ENCODE measurements around the gene BUD13. TPM values are rescaled to one million over a fixed set of nuclear protein-coding genes. Genes with fewer than 3 reads are reported as not detected.

The BUD13 gene
- total and polyA plus RNA-seq, 2 of the 13 experiments (the other 11 are each of a cell fraction or from before 2014, with no cell fraction given), result 13.3 to 25.9 TPM

DNA sequence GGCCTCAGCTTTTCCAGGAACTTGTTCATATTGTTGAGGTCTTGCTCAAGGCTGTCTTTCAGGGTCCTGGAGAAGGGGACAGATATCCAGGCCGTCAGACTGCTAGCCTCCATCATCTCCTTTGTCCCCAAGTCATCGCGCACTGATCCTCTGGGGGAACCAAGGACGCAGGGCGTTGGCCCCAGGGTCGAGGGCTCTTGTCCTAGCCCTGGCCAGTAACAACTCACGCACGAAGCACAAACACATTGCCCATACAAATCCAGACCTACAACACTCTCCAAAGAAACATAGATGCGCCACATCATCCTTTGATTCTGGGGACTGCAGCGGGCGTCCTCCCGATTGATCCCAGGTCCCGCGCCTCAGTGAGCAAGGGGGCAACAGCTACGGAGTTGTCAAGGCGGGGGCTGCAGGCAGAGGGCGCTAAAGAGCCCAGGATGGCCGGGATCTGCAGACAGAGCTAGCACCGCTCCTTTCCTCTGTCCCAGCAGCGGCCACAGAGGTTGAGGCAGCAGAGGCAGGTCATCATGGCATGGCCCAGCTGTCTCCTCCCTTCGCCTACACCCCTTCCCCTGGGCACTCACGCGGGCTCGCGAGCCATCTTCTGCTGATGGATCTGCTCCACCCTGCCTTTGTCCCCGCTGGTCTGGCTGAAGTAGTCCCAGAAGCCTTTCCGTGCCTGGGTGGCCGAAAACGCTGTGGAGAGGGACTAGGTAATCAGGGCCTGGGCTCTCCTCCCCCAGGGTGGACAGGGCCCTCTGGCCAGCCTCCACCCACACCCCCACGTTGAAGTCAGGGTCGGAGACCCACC, 18.4 kb upstream of the BUD13 start (continued):
- TF ChIP-seq, protein P1, sequence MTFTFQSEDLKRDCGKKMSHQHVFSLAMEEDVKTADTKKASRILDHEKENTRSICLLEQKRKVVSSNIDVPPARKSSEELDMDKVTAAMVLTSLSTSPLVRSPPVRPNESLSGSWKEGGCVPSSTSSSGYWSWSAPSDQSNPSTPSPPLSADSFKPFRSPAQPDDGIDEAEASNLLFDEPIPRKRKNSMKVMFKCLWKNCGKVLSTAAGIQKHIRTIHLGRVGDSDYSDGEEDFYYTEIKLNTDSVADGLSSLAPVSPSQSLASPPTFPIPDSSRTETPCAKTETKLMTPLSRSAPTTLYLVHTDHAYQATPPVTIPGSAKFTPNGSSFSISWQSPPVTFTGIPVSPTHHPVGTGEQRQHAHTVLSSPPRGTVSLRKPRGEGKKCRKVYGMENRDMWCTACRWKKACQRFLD (CRISPR knock-in tag; IDR thresholded peaks at IDR 0.05; ENCODE audit: borderline replicate concordance), result no peak
- TF ChIP-seq GATA4 (IDR thresholded peaks at IDR 0.05; ENCODE audit: borderline replicate concordance, low read depth) (no peak), SRSF4 (IDR thresholded peaks at IDR 0.05; ENCODE audit: low read depth, low read length, poor library complexity, severe bottlenecking) (no peak), ZNF367 (CRISPR knock-in tag; IDR thresholded peaks at IDR 0.05; ENCODE audit: borderline replicate concordance) (no peak), ZNF883 (CRISPR knock-in tag; IDR thresholded peaks at IDR 0.05; ENCODE audit: not compliant biosample characterization) (no peak), HOXA3 (CRISPR knock-in tag; IDR thresholded peaks at IDR 0.05) (peak; percentile 70; the same call in 1 of the 2 replicates), KDM5A (IDR thresholded peaks at IDR 0.05; ENCODE audit: borderline replicate concordance, low read length) (no peak), TEAD3 (CRISPR knock-in tag; optimal IDR thresholded peaks at IDR 0.05; ENCODE audit: borderline replicate concordance) (no peak), NAIF1 (CRISPR knock-in tag; IDR thresholded peaks at IDR 0.05; ENCODE audit: borderline replicate concordance) (no peak), NFRKB (IDR thresholded peaks at IDR 0.05) (no peak), ZNF30 (CRISPR knock-in tag; IDR thresholded peaks at IDR 0.05) (no peak), IRX3 (CRISPR knock-in tag; IDR thresholded peaks at IDR 0.05; ENCODE audit: borderline replicate concordance, low read depth) (peak; percentile 62; the same call in 1 of the 2 replicates), SRY (CRISPR knock-in tag; IDR thresholded peaks at IDR 0.05) (no peak), ZNF180 (CRISPR knock-in tag; IDR thresholded peaks at IDR 0.05; ENCODE audit: borderline replicate concordance, low read depth) (no peak), HNRNPH1 (optimal IDR thresholded peaks at IDR 0.05; ENCODE audit: low read depth, low read length) (no peak), GATAD2A (CRISPR knock-in tag; IDR thresholded peaks at IDR 0.05) (peak; percentile 80), FOXA3 (CRISPR knock-in tag; IDR thresholded peaks at IDR 0.05) (peak; percentile 35; the same call in 1 of the 2 replicates), AGO2 (optimal IDR thresholded peaks at IDR 0.05; ENCODE audit: low read depth, low read length) (peak; percentile 94), NFKB2 (CRISPR knock-in tag; IDR thresholded peaks at IDR 0.05; ENCODE audit: borderline replicate concordance) (0 out of 2 replicates have a peak, but pooled peaks have one; percentile 30), ZMYM2 (CRISPR knock-in tag; IDR thresholded peaks at IDR 0.05) (no peak)
- TF ChIP-seq, protein P2, sequence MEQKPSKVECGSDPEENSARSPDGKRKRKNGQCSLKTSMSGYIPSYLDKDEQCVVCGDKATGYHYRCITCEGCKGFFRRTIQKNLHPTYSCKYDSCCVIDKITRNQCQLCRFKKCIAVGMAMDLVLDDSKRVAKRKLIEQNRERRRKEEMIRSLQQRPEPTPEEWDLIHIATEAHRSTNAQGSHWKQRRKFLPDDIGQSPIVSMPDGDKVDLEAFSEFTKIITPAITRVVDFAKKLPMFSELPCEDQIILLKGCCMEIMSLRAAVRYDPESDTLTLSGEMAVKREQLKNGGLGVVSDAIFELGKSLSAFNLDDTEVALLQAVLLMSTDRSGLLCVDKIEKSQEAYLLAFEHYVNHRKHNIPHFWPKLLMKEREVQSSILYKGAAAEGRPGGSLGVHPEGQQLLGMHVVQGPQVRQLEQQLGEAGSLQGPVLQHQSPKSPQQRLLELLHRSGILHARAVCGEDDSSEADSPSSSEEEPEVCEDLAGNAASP (CRISPR knock-in tag; IDR thresholded peaks at IDR 0.05; ENCODE audit: borderline replicate concordance), result peak; percentile 66
- TF ChIP-seq, protein P3, sequence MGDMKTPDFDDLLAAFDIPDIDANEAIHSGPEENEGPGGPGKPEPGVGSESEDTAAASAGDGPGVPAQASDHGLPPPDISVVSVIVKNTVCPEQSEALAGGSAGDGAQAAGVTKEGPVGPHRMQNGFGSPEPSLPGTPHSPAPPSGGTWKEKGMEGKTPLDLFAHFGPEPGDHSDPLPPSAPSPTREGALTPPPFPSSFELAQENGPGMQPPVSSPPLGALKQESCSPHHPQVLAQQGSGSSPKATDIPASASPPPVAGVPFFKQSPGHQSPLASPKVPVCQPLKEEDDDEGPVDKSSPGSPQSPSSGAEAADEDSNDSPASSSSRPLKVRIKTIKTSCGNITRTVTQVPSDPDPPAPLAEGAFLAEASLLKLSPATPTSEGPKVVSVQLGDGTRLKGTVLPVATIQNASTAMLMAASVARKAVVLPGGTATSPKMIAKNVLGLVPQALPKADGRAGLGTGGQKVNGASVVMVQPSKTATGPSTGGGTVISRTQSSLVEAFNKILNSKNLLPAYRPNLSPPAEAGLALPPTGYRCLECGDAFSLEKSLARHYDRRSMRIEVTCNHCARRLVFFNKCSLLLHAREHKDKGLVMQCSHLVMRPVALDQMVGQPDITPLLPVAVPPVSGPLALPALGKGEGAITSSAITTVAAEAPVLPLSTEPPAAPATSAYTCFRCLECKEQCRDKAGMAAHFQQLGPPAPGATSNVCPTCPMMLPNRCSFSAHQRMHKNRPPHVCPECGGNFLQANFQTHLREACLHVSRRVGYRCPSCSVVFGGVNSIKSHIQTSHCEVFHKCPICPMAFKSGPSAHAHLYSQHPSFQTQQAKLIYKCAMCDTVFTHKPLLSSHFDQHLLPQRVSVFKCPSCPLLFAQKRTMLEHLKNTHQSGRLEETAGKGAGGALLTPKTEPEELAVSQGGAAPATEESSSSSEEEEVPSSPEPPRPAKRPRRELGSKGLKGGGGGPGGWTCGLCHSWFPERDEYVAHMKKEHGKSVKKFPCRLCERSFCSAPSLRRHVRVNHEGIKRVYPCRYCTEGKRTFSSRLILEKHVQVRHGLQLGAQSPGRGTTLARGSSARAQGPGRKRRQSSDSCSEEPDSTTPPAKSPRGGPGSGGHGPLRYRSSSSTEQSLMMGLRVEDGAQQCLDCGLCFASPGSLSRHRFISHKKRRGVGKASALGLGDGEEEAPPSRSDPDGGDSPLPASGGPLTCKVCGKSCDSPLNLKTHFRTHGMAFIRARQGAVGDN (CRISPR knock-in tag; IDR thresholded peaks at IDR 0.05), result peak; percentile 93

Measured in HepG2 (cell line).